ENCODE results near the gene EXT2. TPM values are rescaled to one million over a fixed set of nuclear protein-coding genes. Genes with fewer than 3 reads are reported as not detected.

The EXT2 gene
- total and polyA plus RNA-seq, 2 experiments from 2014 or later: 99.8 to 209 TPM

GRCh38 chr11:44158384-44158783, 62.9 kb downstream of the EXT2 start:
- H3F3A ChIP-seq (ENCODE audit: insufficient read depth): no peaks in the 10 kb centered on the region
- no peak overlapping the region for H2AFZ ChIP-seq
- H3K9ac ChIP-seq: no peak overlapping the region
- 94 to 100% methylated on average over 2 of the region's 2 CpGs for WGBS, 2 experiments (ENCODE audit: low coverage in 1 of 2, low lambda C conversion rate in 2 of 2, missing lambda C conversion rate in 2 of 2)
- TF ChIP-seq EZH2 (IDR thresholded peaks at IDR 0.05; ENCODE audit: insufficient read depth, poor library complexity, severe bottlenecking) (no peak), EZH2phosphoT487 (IDR thresholded peaks at IDR 0.05; ENCODE audit: insufficient read depth, low read depth) (no peak)
- H3K27me3 ChIP-seq (replicated peaks; ENCODE audit: insufficient read depth): no peaks in the 10 kb centered on the region
- no peaks in the 10 kb centered on the region for H3K4me1 ChIP-seq (ENCODE audit: insufficient read depth)
- H4K20me1 ChIP-seq (ENCODE audit: insufficient read depth): peaks cover 4% of the 10 kb centered on the region; the same call in 1 of the 2 replicates
- H3K79me2 ChIP-seq (ENCODE audit: insufficient read depth): no peaks in the 10 kb centered on the region; the same call in 1 of the 2 replicates
- H3K36me3 ChIP-seq (ENCODE audit: low read depth): no peaks in the 10 kb centered on the region
- H3K4me2 ChIP-seq (ENCODE audit: unreplicated experiment): no peak overlapping the region
- DNase-seq: no peak
- H3K27ac ChIP-seq: no peak overlapping the region
- H3K9me2 ChIP-seq (ENCODE audit: insufficient read depth): no peaks in the 10 kb centered on the region
- no peak overlapping the region for H3K4me3 ChIP-seq
- no peaks in the 10 kb centered on the region for H3K9me3 ChIP-seq (ENCODE audit: low read depth)
- in situ Hi-C loops (cut with MboI): no loop called here

DNA sequence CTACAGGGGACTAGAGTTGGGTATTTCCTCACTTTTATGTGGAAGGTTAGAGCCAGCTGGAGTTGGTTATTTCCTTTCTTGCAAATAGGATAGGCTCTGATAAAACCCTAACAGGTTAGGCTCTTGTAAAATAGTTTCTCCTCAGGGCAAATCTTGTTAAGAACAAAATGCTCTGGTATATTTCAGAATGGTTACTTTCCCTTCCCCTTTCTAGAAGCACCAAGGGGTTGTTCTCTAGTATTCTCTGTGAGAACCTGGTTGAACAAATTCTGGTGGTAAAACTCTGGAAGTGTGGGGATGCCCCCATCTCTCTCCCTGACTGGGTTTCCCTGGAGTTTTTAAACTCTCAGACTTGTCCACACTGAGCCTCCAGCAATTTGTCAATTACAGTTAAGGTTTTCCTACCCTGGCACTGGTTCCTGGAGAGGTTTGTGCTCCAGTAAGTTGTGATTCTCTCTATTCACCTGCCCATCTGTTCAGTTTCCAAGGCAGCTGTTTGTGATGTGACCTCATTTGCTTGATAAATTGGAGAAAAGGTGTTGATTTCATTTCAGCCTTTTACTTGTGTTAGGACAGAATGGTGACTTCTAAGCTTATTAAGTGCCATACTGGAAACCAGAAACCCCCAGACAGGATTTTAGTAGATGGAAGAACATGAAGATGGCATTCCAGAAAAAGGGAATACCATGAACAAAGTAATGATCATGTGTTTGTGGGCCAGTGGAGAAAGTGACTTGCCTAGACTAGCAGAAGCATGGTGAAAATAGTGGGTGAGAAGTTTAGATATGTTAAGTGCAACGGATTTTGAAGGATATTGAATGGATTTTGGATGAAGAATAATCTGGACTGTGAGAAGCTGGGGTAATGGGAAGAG, 64.6 kb downstream of the EXT2 start:
- Histone ChIP-seq H3K79me2 (ENCODE audit: insufficient read depth) (no peaks in the 10 kb centered on the region; the same call in 1 of the 2 replicates), H3K27ac (no peak overlapping the region), H3K4me3 (no peak overlapping the region), H3K4me1 (ENCODE audit: insufficient read depth) (no peaks in the 10 kb centered on the region), H3K9me2 (ENCODE audit: insufficient read depth) (no peaks in the 10 kb centered on the region), H3K4me2 (ENCODE audit: unreplicated experiment) (no peak overlapping the region), H4K20me1 (ENCODE audit: insufficient read depth) (peaks cover under 1% of the 10 kb centered on the region; the same call in 1 of the 2 replicates), H3K36me3 (ENCODE audit: low read depth) (no peaks in the 10 kb centered on the region), H3F3A (ENCODE audit: insufficient read depth) (no peaks in the 10 kb centered on the region), H3K9ac (no peak overlapping the region), H3K27me3 (replicated peaks; ENCODE audit: insufficient read depth) (no peaks in the 10 kb centered on the region), H2AFZ (no peak overlapping the region), H3K9me3 (ENCODE audit: low read depth) (no peaks in the 10 kb centered on the region)
- WGBS, 2 experiments (ENCODE audit: low coverage in 1 of 2, low lambda C conversion rate in 2 of 2, missing lambda C conversion rate in 2 of 2): 93 to 100% methylated on average over 1 of the region's 1 CpG
- in situ Hi-C loops (cut with MboI): no loop called here
- no peak for DNase-seq
- TF ChIP-seq EZH2phosphoT487 (IDR thresholded peaks at IDR 0.05; ENCODE audit: insufficient read depth, low read depth): no peak
- no peak for TF ChIP-seq EZH2 (IDR thresholded peaks at IDR 0.05; ENCODE audit: insufficient read depth, poor library complexity, severe bottlenecking)

- in situ Hi-C loops (cut with MboI): no loop called here
- Histone ChIP-seq H3K27ac (no peak overlapping the region), H3K27me3 (replicated peaks; ENCODE audit: insufficient read depth) (no peaks in the 10 kb centered on the region), H3K4me2 (ENCODE audit: unreplicated experiment) (no peak overlapping the region), H3K9me3 (ENCODE audit: low read depth) (no peaks in the 10 kb centered on the region), H3K4me1 (ENCODE audit: insufficient read depth) (no peaks in the 10 kb centered on the region), H3K79me2 (ENCODE audit: insufficient read depth) (no peaks in the 10 kb centered on the region; the same call in 1 of the 2 replicates), H3K9me2 (ENCODE audit: insufficient read depth) (no peaks in the 10 kb centered on the region), H3K36me3 (ENCODE audit: low read depth) (no peaks in the 10 kb centered on the region), H2AFZ (no peak overlapping the region), H4K20me1 (ENCODE audit: insufficient read depth) (no peaks in the 10 kb centered on the region), H3K9ac (no peak overlapping the region), H3F3A (ENCODE audit: insufficient read depth) (no peaks in the 10 kb centered on the region), H3K4me3 (no peak overlapping the region)
- DNase-seq: no peak
- 100% methylated on average over 1 of the region's 1 CpG for WGBS, 2 experiments (ENCODE audit: low coverage in 1 of 2, low lambda C conversion rate in 2 of 2, missing lambda C conversion rate in 2 of 2)
- TF ChIP-seq EZH2 (IDR thresholded peaks at IDR 0.05; ENCODE audit: insufficient read depth, poor library complexity, severe bottlenecking): no peak
- TF ChIP-seq EZH2phosphoT487 (IDR thresholded peaks at IDR 0.05; ENCODE audit: insufficient read depth, low read depth): no peak
These were observed 66.5 kb downstream of the EXT2 start for GRCh38 chr11:44162004-44162403.

- no peak overlapping the region for H3K27ac ChIP-seq
- no peak overlapping the region for H2AFZ ChIP-seq
- H4K20me1 ChIP-seq (ENCODE audit: insufficient read depth): no peaks in the 10 kb centered on the region
- H3K4me3 ChIP-seq: no peak overlapping the region
- no peaks in the 10 kb centered on the region for H3K4me1 ChIP-seq (ENCODE audit: insufficient read depth)
- in situ Hi-C loops (cut with MboI): no loop called here
- H3K9me3 ChIP-seq (ENCODE audit: low read depth): no peaks in the 10 kb centered on the region
- H3K27me3 ChIP-seq (replicated peaks; ENCODE audit: insufficient read depth): no peaks in the 10 kb centered on the region
- H3K9ac ChIP-seq: no peak overlapping the region
- TF ChIP-seq EZH2 (IDR thresholded peaks at IDR 0.05; ENCODE audit: insufficient read depth, poor library complexity, severe bottlenecking): no peak
- TF ChIP-seq EZH2phosphoT487 (IDR thresholded peaks at IDR 0.05; ENCODE audit: insufficient read depth, low read depth): no peak
- no peak for DNase-seq
- H3K79me2 ChIP-seq (ENCODE audit: insufficient read depth): no peaks in the 10 kb centered on the region; the same call in 1 of the 2 replicates
- WGBS, 2 experiments (ENCODE audit: low coverage in 1 of 2, low lambda C conversion rate in 2 of 2, missing lambda C conversion rate in 2 of 2): 99 to 100% methylated on average over 2 of the region's 2 CpGs
- no peaks in the 10 kb centered on the region for H3K9me2 ChIP-seq (ENCODE audit: insufficient read depth)
- H3K36me3 ChIP-seq (ENCODE audit: low read depth): no peaks in the 10 kb centered on the region
- H3K4me2 ChIP-seq (ENCODE audit: unreplicated experiment): no peak overlapping the region
- no peaks in the 10 kb centered on the region for H3F3A ChIP-seq (ENCODE audit: insufficient read depth)
These were observed 67.2 kb downstream of the EXT2 start for GRCh38 chr11:44162662-44163061.
